ENCODE data around the gene EVA1B.

EVA1B gene

GRCh38 chr1:36352910-36353878, 29.7 kb upstream of the EVA1B start:
- no peak for TF ChIP-seq CTCF (IDR thresholded peaks at IDR 0.05; ENCODE audit: extremely low read depth, insufficient read depth, missing control alignments)
- in situ Hi-C loops (cut with MboI; ENCODE audit: low pct_unique_long_range_greater_than_20kb, low sequenced_read_pairs, unreplicated experiment), result no loop called here
- DNase-seq (ENCODE audit: low spot score), result no peak

DNA sequence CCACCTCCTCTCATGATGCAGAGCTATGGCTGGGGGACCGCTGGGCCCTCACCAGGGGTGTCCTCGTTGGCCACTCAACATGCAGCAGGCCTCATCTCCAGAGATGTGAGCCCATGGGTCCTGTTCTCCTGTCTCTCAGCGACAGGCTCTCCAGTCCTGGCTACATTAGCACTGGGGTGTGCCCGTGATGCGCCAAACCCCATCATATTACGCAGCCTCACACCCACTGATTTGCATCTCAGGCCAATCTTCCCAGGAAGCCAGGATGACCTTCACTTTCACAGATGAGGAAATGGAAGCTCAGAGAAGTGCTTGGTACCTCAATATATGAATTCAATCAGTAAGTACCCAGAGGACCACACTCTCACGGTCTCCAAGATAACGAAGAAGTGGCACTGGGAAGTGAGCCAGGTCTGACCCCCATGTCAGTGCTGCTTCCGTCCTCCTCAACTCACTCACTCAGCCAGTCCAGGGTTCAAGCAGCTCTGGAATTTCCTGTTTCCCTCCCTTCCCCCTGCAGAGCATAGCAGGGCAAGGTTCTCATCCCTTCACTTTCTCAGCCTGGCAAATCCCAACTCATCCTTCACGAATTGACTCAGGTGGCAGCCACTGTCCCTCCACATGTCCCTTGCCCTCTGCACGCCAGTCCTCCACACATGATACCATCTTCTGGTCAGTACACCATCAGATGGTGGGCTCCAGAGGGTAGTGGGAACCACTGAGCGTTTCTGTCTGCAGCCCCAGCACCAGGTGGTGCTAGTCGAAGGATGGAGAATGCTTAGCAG, 28.9 kb upstream of the EVA1B start:
- DNase-seq (ENCODE audit: low spot score), result no peak

GRCh38 chr1:36351227-36351977, 28.0 kb upstream of the EVA1B start:
- DNase-seq (ENCODE audit: low spot score), result no peak
- in situ Hi-C loops (cut with MboI; ENCODE audit: low pct_unique_long_range_greater_than_20kb, low sequenced_read_pairs, unreplicated experiment), result no loop called here
- TF ChIP-seq CTCF (IDR thresholded peaks at IDR 0.05; ENCODE audit: extremely low read depth, insufficient read depth, missing control alignments), result no peak

More for the DNA sequence above, 28.9 kb upstream of the EVA1B start:
- in situ Hi-C loops (cut with MboI; ENCODE audit: low pct_unique_long_range_greater_than_20kb, low sequenced_read_pairs, unreplicated experiment), result no loop called here
- TF ChIP-seq CTCF (IDR thresholded peaks at IDR 0.05; ENCODE audit: extremely low read depth, insufficient read depth, missing control alignments), result no peak

DNA sequence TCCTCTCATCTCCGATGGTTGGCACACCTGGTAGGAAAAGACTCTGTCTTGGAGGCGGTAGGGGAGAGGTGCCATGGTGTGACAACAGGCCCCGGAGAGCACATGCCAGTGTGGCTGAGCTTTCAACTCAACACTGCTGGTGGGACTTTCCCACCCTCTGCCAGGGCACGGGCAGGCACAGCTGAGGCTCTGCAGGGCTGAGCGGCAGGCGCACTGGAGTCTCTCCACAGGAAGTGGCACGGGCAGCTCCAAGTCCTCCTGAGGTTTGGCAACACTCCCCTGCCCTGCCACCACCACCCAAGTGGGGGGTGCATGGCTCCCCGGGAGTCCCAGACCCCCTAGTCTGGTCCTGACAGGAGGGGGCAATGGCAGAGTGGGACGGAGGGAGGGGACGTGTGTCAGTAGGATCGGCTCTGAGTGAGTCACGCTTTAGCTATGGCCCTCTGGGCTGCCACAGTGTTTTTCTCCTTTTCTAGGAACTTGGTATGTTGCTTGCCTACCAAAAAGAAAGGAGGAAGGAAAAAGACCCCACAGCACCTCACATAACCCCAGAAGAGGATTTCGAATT, 27.3 kb upstream of the EVA1B start:
- DNase-seq (ENCODE audit: low spot score), result no peak
- in situ Hi-C loops (cut with MboI; ENCODE audit: low pct_unique_long_range_greater_than_20kb, low sequenced_read_pairs, unreplicated experiment), result no loop called here
- TF ChIP-seq CTCF (IDR thresholded peaks at IDR 0.05; ENCODE audit: extremely low read depth, insufficient read depth, missing control alignments), result no peak

DNA sequence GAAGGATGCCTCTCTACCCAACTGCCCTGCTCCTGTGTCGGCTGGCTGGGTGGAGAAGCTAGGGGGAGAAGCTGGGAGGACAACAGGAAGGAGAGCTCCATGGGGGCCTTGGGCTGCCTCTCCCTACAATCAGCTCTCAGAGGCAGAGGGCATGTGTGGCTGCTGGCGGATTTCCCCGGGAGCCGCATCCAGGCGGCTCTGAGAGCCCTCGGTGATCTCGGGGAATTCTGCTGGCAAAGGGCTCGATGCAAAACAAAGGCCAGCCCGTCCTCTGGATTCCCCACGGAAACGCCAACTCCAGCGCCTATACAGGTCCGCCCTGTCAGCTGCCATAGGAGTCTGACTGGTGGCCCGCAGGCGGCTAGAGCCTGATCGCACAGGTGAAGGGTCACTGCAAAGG, 26.4 kb upstream of the EVA1B start:
- TF ChIP-seq CTCF (IDR thresholded peaks at IDR 0.05; ENCODE audit: extremely low read depth, insufficient read depth, missing control alignments), result no peak
- no peak for DNase-seq (ENCODE audit: low spot score)
- in situ Hi-C loops (cut with MboI; ENCODE audit: low pct_unique_long_range_greater_than_20kb, low sequenced_read_pairs, unreplicated experiment), result no loop called here

DNA sequence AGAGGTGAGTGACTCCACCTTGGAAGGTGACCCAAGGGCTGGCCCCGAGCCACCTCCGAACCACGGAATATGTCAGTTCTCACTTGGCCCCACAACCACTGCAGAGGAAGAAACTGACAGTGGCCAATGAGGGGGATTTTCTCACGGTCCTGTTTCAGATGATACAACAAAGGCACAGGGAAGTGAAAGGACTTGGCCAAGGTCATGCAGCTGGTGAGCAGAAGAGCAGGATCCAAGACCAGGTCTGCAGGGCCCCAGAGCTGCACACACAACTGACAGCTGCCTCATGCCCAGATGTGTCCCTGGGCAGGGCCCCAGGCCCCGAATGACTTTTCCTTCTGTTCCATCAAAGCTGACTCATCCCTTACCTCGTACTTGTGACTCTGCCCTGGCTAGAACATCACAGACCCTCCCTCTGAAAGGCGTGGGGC, 25.8 kb upstream of the EVA1B start:
- TF ChIP-seq CTCF (IDR thresholded peaks at IDR 0.05; ENCODE audit: extremely low read depth, insufficient read depth, missing control alignments), result no peak
- peak; percentile 80 for DNase-seq (ENCODE audit: low spot score)
- in situ Hi-C loops (cut with MboI; ENCODE audit: low pct_unique_long_range_greater_than_20kb, low sequenced_read_pairs, unreplicated experiment), result no loop called here
